Adipose tissue (tissue), 3 donors: ENCODE data around the gene ANKLE2. TPM values are rescaled to one million over a fixed set of nuclear protein-coding genes. Genes with fewer than 3 reads are reported as not detected.
A peak's percentile ranks its signal among the peaks of the same experiment; 100 is the strongest.
"Not testable (repeated sequence)": the region's sequence is repeated elsewhere in the genome, so short reads cannot be mapped to it uniquely, and the experiment has no call there.

Source experiments
- H3K27ac ChIP-seq: one replicate; pipeline ENCODE4 v1.5.1; 2013; ENCODE audit warnings: low read depth, low read length
- WGBS, 3 donors: extraction: QIAGEN DNeasy Blood & Tissue Kit; methylation state at CpG; one replicate each; pipeline ENCODE4 v1.1.7; 2013; 5-methylcytosine and 5-hydroxymethylcytosine counted together
- polyA plus RNA-seq, 3 donors: library from polyadenylated mRNA; stranded (reverse); fragments of 200-250 nt; gene quantifications; one replicate each; pipeline ENCODE4 v1.2.3, GENCODE V29; 2013
- donor health status: healthy with polysubstance abuse.
- donor health status: Bipolar disorder and iron deficiency.
- donor health status: healthy.

Gene ANKLE2
- polyA plus RNA-seq, result 10 to 100 TPM; 18.2 to 58.2 (median 19.2) TPM

GRCh38 chr12:132761032-132761920, at the start of gene ANKLE2:
Gene ANKLE2 (minus strand): TSS chr12:132761832. CDS start chr12:132761798, 34 bp downstream.
- peak within 1 kb of the TSS; percentile 85 for H3K27ac ChIP-seq
- 0 to 1% (median 0%) methylated on average over 62 to 96 of the region's 97 CpGs for WGBS, 3 donors

- not testable (repeated sequence) for H3K27ac ChIP-seq
- WGBS, 3 donors, result 64 to 77% (median 65%) methylated on average over 12 to 13 of the region's 13 CpGs
Measured at GRCh38 chr12:132809391-132809790, 47.8 kb upstream of the ANKLE2 start.

- H3K27ac ChIP-seq, result no peak overlapping the region
- 78 to 86% (median 80%) methylated on average over 22 to 25 of the region's 25 CpGs for WGBS, 3 donors
Measured at GRCh38 chr12:132807295-132808092, 45.9 kb upstream of the ANKLE2 start.

- 86 to 89% (median 87%) methylated on average over 18 of the region's 18 CpGs for WGBS, 3 donors
- H3K27ac ChIP-seq, result no peak overlapping the region
Measured at GRCh38 chr12:132806857-132807256, 45.2 kb upstream of the ANKLE2 start.

GRCh38 chr12:132804426-132804861, 42.8 kb upstream of the ANKLE2 start:
- WGBS, 3 donors, result 84 to 89% (median 85%) methylated on average over 10 to 16 of the region's 16 CpGs
- H3K27ac ChIP-seq, result no peak overlapping the region

- 75 to 88% (median 82%) methylated on average over 15 of the region's 15 CpGs for WGBS, 3 donors
- no peak overlapping the region for H3K27ac ChIP-seq
Measured at GRCh38 chr12:132803888-132804287, 42.3 kb upstream of the ANKLE2 start.

GRCh38 chr12:132803125-132803524, 41.5 kb upstream of the ANKLE2 start:
- WGBS, 3 donors, result 94 to 96% (median 96%) methylated on average over 14 of the region's 14 CpGs
- no peak overlapping the region for H3K27ac ChIP-seq

GRCh38 chr12:132801741-132802140, 40.1 kb upstream of the ANKLE2 start:
- WGBS, 3 donors, result 90 to 92% (median 92%) methylated on average over 28 of the region's 28 CpGs
- no peak overlapping the region for H3K27ac ChIP-seq

GRCh38 chr12:132798836-132799235, 37.2 kb upstream of the ANKLE2 start:
- WGBS, 3 donors, result 94 to 97% (median 95%) methylated on average over 15 of the region's 15 CpGs
- no peak overlapping the region for H3K27ac ChIP-seq

GRCh38 chr12:132797820-132798570, 36.4 kb upstream of the ANKLE2 start:
- no peak overlapping the region for H3K27ac ChIP-seq

GRCh38 chr12:132795847-132796246, 34.2 kb upstream of the ANKLE2 start:
- WGBS, 3 donors, result 93 to 96% (median 94%) methylated on average over 14 of the region's 14 CpGs
- H3K27ac ChIP-seq, result no peak overlapping the region

More at GRCh38 chr12:132797820-132798570, 36.4 kb upstream of the ANKLE2 start:
- 93 to 94% (median 93%) methylated on average over 24 of the region's 24 CpGs for WGBS, 3 donors

GRCh38 chr12:132791940-132792339, 30.3 kb upstream of the ANKLE2 start:
- WGBS, 3 donors, result 86 to 100% (median 95%) methylated on average over 2 of the region's 2 CpGs
- not testable (repeated sequence) for H3K27ac ChIP-seq

- WGBS, 3 donors, result 96% methylated on average over 21 of the region's 21 CpGs
Measured at GRCh38 chr12:132789099-132789471, 27.5 kb upstream of the ANKLE2 start.

GRCh38 chr12:132788375-132789098, 26.9 kb upstream of the ANKLE2 start:
- 96 to 98% (median 96%) methylated on average over 28 to 29 of the region's 29 CpGs for WGBS, 3 donors
- no peak overlapping the region for H3K27ac ChIP-seq

More at GRCh38 chr12:132789099-132789471, 27.5 kb upstream of the ANKLE2 start:
- H3K27ac ChIP-seq, result no peak overlapping the region

- no peak overlapping the region for H3K27ac ChIP-seq
- 94 to 96% (median 95%) methylated on average over 13 to 15 of the region's 15 CpGs for WGBS, 3 donors
Measured at GRCh38 chr12:132787877-132788276, 26.2 kb upstream of the ANKLE2 start.

GRCh38 chr12:132786192-132786591, 24.6 kb upstream of the ANKLE2 start:
- WGBS, 3 donors, result 93 to 96% (median 96%) methylated on average over 21 of the region's 21 CpGs
- no peak overlapping the region for H3K27ac ChIP-seq

GRCh38 chr12:132784580-132784979, 22.9 kb upstream of the ANKLE2 start:
- H3K27ac ChIP-seq, result no peak overlapping the region
- 82 to 86% (median 84%) methylated on average over 9 of the region's 9 CpGs for WGBS, 3 donors
